H1 (cell line): Measurements from ENCODE around the gene CAMKK1. TPM values are rescaled to one million over a fixed set of nuclear protein-coding genes. Genes with fewer than 3 reads are reported as not detected.

Source experiments
- CTCF ChIA-PET: fragments of 300-600 bp; sonication (Branson Sonifier 250); formaldehyde crosslinking; loops from one replicate; lab custom pipeline; 2021; ENCODE audit not compliant: partially characterized antibody; lab: Charles Lee
- POLR2A ChIA-PET: fragments of 300-600 bp; sonication (Branson Sonifier 250); formaldehyde crosslinking; loops from one replicate; lab custom pipeline; 2021; ENCODE audit warnings: inconsistent platforms; ENCODE audit not compliant: partially characterized antibody; lab: Charles Lee
- DNase-seq, 2 experiments: peaks; one replicate each; pipeline versions ENCODE4 v3.0.0 to v3.0.0-alpha.2; 2010 to 2022; ENCODE audit warnings: low spot score in 2 of 2, low read depth in 1 of 2, mixed read lengths in 1 of 2
- FAIRE-seq: peaks from 2 replicates; lab custom pipeline; 2011; peaks lifted over from hg19 to GRCh38; lab: Jason Lieb, UNC
- H2AFZ ChIP-seq: 2 replicates; pipeline ENCODE4 v1.8.1; 2012; ENCODE audit warnings: low read length, inconsistent platforms
- H2AK5ac ChIP-seq: 2 replicates; pipeline ENCODE4 v1.6.1; 2013; ENCODE audit warnings: low read depth, low read length
- H2BK120ac ChIP-seq: replicated peaks from 2 replicates; pipeline ENCODE3; 2013; ENCODE audit warnings: low read depth, low read length, inconsistent platforms
- H2BK12ac ChIP-seq: 2 replicates; pipeline ENCODE4 v1.6.1; 2013; ENCODE audit warnings: low read depth, low read length
- H2BK15ac ChIP-seq: 2 replicates; pipeline ENCODE4 v1.6.1; 2013; ENCODE audit warnings: low read length
- H2BK20ac ChIP-seq: 2 replicates; pipeline ENCODE4 v1.6.1; 2013; ENCODE audit warnings: low read length
- H2BK5ac ChIP-seq: 2 replicates; pipeline ENCODE4 v1.6.1; 2013; ENCODE audit warnings: low read depth, low read length
- H3K14ac ChIP-seq: 2 replicates; pipeline ENCODE4 v1.6.1; 2013; ENCODE audit warnings: inconsistent platforms; ENCODE audit not compliant: insufficient read length
- H3K18ac ChIP-seq: 2 replicates; pipeline ENCODE4 v1.6.1; 2013; ENCODE audit warnings: low read length; ENCODE audit errors: extremely low read depth
- H3K23ac ChIP-seq: 2 replicates; pipeline ENCODE4 v1.6.1; 2013; ENCODE audit warnings: inconsistent platforms; ENCODE audit not compliant: insufficient read length
- H3K23me2 ChIP-seq: 2 replicates; pipeline ENCODE4 v1.6.1; 2013; ENCODE audit warnings: low read depth, low read length
- H3K27ac ChIP-seq: 2 replicates; pipeline ENCODE4 v1.6.1; 2011; ENCODE audit warnings: low read depth, low read length, inconsistent platforms
- H3K27me3 ChIP-seq, 4 experiments: replicated peaks in 1 of 4; 1 replicate in 1 of 4; 2 replicates in 3 of 4; pipeline versions ENCODE4 v1.6.1 to v1.8.1; 2011 to 2013; ENCODE audit warnings: low read length in 3 of 4, mild to moderate bottlenecking in 3 of 4, inconsistent platforms in 2 of 4, mixed read lengths in 2 of 4, moderate library complexity in 1 of 4; ENCODE audit not compliant: control insufficient read depth in 3 of 4, insufficient read depth in 3 of 4; ENCODE audit errors: extremely low read depth in 1 of 4
- H3K36me3 ChIP-seq, 4 experiments: 2 replicates each; pipeline versions ENCODE4 v1.6.1 to v1.8.1; 2011 to 2013; ENCODE audit warnings: mild to moderate bottlenecking in 4 of 4, low read length in 3 of 4, moderate library complexity in 2 of 4, control low read depth in 1 of 4, inconsistent platforms in 1 of 4; ENCODE audit not compliant: insufficient read depth in 4 of 4, control insufficient read depth in 2 of 4
- H3K4ac ChIP-seq: replicated peaks from 2 replicates; pipeline ENCODE3; 2013; ENCODE audit warnings: low read length, low read depth, mixed read lengths, inconsistent platforms; ENCODE audit not compliant: insufficient read length
- H3K4me1 ChIP-seq, 4 experiments: replicated peaks in 1 of 4; 1 replicate in 1 of 4; 2 replicates in 3 of 4; pipeline versions ENCODE4 v1.6.1 to v1.8.1; 2011 to 2013; ENCODE audit warnings: low read length in 3 of 4, inconsistent platforms in 2 of 4, mixed read lengths in 1 of 4; ENCODE audit not compliant: insufficient read depth in 4 of 4, control insufficient read depth in 3 of 4
- H3K4me2 ChIP-seq, 2 experiments: 2 replicates each; pipeline versions ENCODE4 v1.6.1 to v1.8.1; 2011 to 2013; ENCODE audit warnings: low read depth in 2 of 2, low read length in 2 of 2, control low read depth in 1 of 2, inconsistent platforms in 1 of 2, mild to moderate bottlenecking in 1 of 2; ENCODE audit not compliant: insufficient read depth in 1 of 2
- H3K4me3 ChIP-seq, 4 experiments: fragments of 200-600, 300-600 bp in 1 of 4; sonication (generic), shearing (Covaris generic), sonication (Bioruptor Twin) in 1 of 4; 2 replicates each; pipeline versions ENCODE4 v1.5.1 to v1.8.1; 2011 to 2016; ENCODE audit warnings: low read length in 4 of 4, low read depth in 3 of 4, control low read depth in 2 of 4, inconsistent platforms in 2 of 4, mild to moderate bottlenecking in 2 of 4, mixed read lengths in 1 of 4, moderate library complexity in 1 of 4; ENCODE audit not compliant: insufficient read depth in 2 of 4; ENCODE audit errors: extremely low read depth in 1 of 4
- H3K56ac ChIP-seq: replicated peaks from 2 replicates; pipeline ENCODE3; 2013; ENCODE audit warnings: low read depth, mild to moderate bottlenecking, mixed read lengths, low read length, inconsistent platforms; ENCODE audit not compliant: insufficient read length
- H3K79me1 ChIP-seq: 2 replicates; pipeline ENCODE4 v1.6.1; 2013; ENCODE audit warnings: low read depth, low read length, control low read depth
- H3K79me2 ChIP-seq, 2 experiments: 2 replicates each; pipeline versions ENCODE4 v1.6.1 to v1.8.1; 2012 to 2013; ENCODE audit warnings: low read length in 2 of 2, mild to moderate bottlenecking in 2 of 2, inconsistent platforms in 1 of 2; ENCODE audit not compliant: insufficient read depth in 2 of 2, control insufficient read depth in 1 of 2
- H3K9ac ChIP-seq, 4 experiments: replicated peaks in 1 of 4; 1 replicate in 1 of 4; 2 replicates in 3 of 4; pipeline versions ENCODE4 v1.6.1 to v1.8.1; 2011 to 2013; ENCODE audit warnings: low read depth in 3 of 4, low read length in 3 of 4, control low read depth in 2 of 4, mild to moderate bottlenecking in 2 of 4, moderate library complexity in 2 of 4, inconsistent platforms in 1 of 4; ENCODE audit errors: extremely low read depth in 1 of 4
- H3K9me3 ChIP-seq, 2 experiments: 2 replicates each; pipeline versions ENCODE4 v1.6.1 to v1.8.1; 2012 to 2013; ENCODE audit warnings: mild to moderate bottlenecking in 2 of 2, moderate library complexity in 2 of 2, control low read depth in 1 of 2, inconsistent platforms in 1 of 2, low read depth in 1 of 2, low read length in 1 of 2, mixed read lengths in 1 of 2; ENCODE audit not compliant: insufficient read depth in 2 of 2
- H4K20me1 ChIP-seq, 2 experiments: replicated peaks in 1 of 2; 2 replicates each; pipeline versions ENCODE3 to v1.8.1; 2011 to 2013; ENCODE audit warnings: inconsistent platforms in 2 of 2, low read length in 2 of 2, mild to moderate bottlenecking in 1 of 2; ENCODE audit not compliant: insufficient read depth in 2 of 2, control insufficient read depth in 1 of 2
- H4K5ac ChIP-seq: 2 replicates; pipeline ENCODE4 v1.6.1; 2013; ENCODE audit warnings: low read length, low read depth, mixed read lengths, inconsistent platforms; ENCODE audit not compliant: insufficient read length
- H4K8ac ChIP-seq: 2 replicates; pipeline ENCODE4 v1.8.0; 2013; ENCODE audit warnings: mild to moderate bottlenecking, moderate library complexity, low read length, inconsistent platforms; ENCODE audit not compliant: insufficient read depth; ENCODE audit errors: extremely low read depth
- H4K91ac ChIP-seq: replicated peaks from 2 replicates; pipeline ENCODE3; 2013; ENCODE audit warnings: low read length, mixed read lengths, inconsistent platforms; ENCODE audit not compliant: insufficient read length
- CBX8 ChIP-seq: fragments of 300-800, 300-1000 bp; sonication (generic); IDR thresholded peaks from 2 replicates; pipeline ENCODE4 v1.7.1; 2016; ENCODE audit warnings: low read depth, low read length, borderline replicate concordance
- CREB1 ChIP-seq: IDR thresholded peaks from 2 replicates; pipeline ENCODE4 v1.6.1; 2012; ENCODE audit warnings: inconsistent platforms
- EZH2 ChIP-seq: fragments of 200-600 bp; sonication (generic); IDR thresholded peaks from 2 replicates; pipeline ENCODE4 v1.7.1; 2012; ENCODE audit warnings: low read depth, mild to moderate bottlenecking, moderate library complexity, low read length, inconsistent platforms; ENCODE audit not compliant: severe bottlenecking
- GTF2F1 ChIP-seq: IDR thresholded peaks from 2 replicates; pipeline ENCODE4 v1.6.1; 2012; ENCODE audit warnings: low read depth, low read length, improper control_type of control experiment, borderline replicate concordance
- HDAC6 ChIP-seq: IDR thresholded peaks from one replicate; pipeline ENCODE4 v1.7.1; 2012; ENCODE audit warnings: low read depth, mild to moderate bottlenecking, inconsistent platforms, low read length, moderate library complexity
- JUN ChIP-seq: IDR thresholded peaks from 2 replicates; pipeline ENCODE4 v1.6.1; 2011; ENCODE audit warnings: low read depth, mild to moderate bottlenecking, improper control_type of control experiment, low read length
- MAFK ChIP-seq: IDR thresholded peaks from 2 replicates; pipeline ENCODE4 v1.6.1; 2012; ENCODE audit warnings: low read depth, mild to moderate bottlenecking, improper control_type of control experiment, low read length
- TAF7 ChIP-seq: optimal IDR thresholded peaks from 2 replicates; pipeline ENCODE3; 2011; ENCODE audit warnings: low read depth, mild to moderate bottlenecking, inconsistent platforms, low read length, moderate library complexity, borderline replicate concordance
- WGBS, 2 experiments: shearing (Covaris generic) in 1 of 2; methylation state at CpG; one replicate each; pipeline versions ENCODE4 v1.1.6 to v1.1.7; 2013 to 2015; ENCODE audit warnings: low lambda C conversion rate in 2 of 2, mixed read lengths in 2 of 2, inconsistent platforms in 1 of 2, low coverage in 1 of 2, missing lambda C conversion rate in 1 of 2; ENCODE audit not compliant: insufficient replicate concordance in 2 of 2, insufficient coverage in 1 of 2, insufficient read length in 1 of 2; ENCODE audit errors: extremely low coverage in 1 of 2, missing lambda C conversion rate in 1 of 2; 5-methylcytosine and 5-hydroxymethylcytosine counted together
- polyA plus RNA-seq, 7 experiments: library from polyadenylated mRNA; depleted of rRNA in 3 of 7; stranded (reverse) in 5 of 7; unstranded in 2 of 7; fragments of >200 nt in 5 of 7; fragments of 200-250 nt in 2 of 7; gene quantifications; 1 replicate in 5 of 7; 2 replicates in 1 of 7; 4 replicates in 1 of 7; pipeline versions ENCODE4 v1.2.1 to v1.2.3, GENCODE V29; 2011 to 2013; ENCODE audit warnings: missing spikeins in 2 of 7, mixed read lengths in 2 of 7
- total RNA-seq: library from RNA; stranded (reverse); fragmentation: NEBNext Ultra II Directional; extraction: Animal tissue kit (Norgen Biotek cat#: 25700); gene quantifications from 2 replicates; pipeline ENCODE4 v1.2.1, GENCODE V29; 2021

CAMKK1 gene
- total and polyA plus RNA-seq, 2 of the 8 experiments (the other 6 are each of a cell fraction or from before 2014, with no cell fraction given) = 7.1 to 7.6 TPM

- no peaks in the 10 kb centered on the region for H3K79me2 ChIP-seq
- H4K91ac ChIP-seq = no peak overlapping the region
- no peaks in the 10 kb centered on the region for H3K36me3 ChIP-seq
- CTCF ChIA-PET = interaction anchor here (0.7 to 13.2 kb wide), 4 partner anchors 13 to 128 kb away, joined by 3 to 131 read pairs (median 42); partner anchors contain the start of gene NCBP3
- no peak overlapping the region for H2BK5ac ChIP-seq
- H3K18ac ChIP-seq = no peak overlapping the region
- H3K4me2 ChIP-seq = no peak overlapping the region
- peaks cover 0 to 25% (median 21%) of the 10 kb centered on the region in 4 experiments; a peak in 6 of 7 replicates for H3K4me1 ChIP-seq
- H3K23me2 ChIP-seq = peaks cover 5% of the 10 kb centered on the region; the same call in 1 of the 2 replicates
- H3K27ac ChIP-seq = no peak overlapping the region
- H3K27me3 ChIP-seq = no peaks in the 10 kb centered on the region
- no peak overlapping the region for H3K4ac ChIP-seq
- POLR2A ChIA-PET = interaction anchor here (1.9 kb wide), 1 partner anchor 11 kb away, joined by 5 read pairs; no protein-coding TSS in a partner anchor
- H3K14ac ChIP-seq = no peak overlapping the region
- H3K79me1 ChIP-seq = no peaks in the 10 kb centered on the region
- no peak overlapping the region for H2BK12ac ChIP-seq
- TF ChIP-seq TAF7 = no peak
- no peak for TF ChIP-seq MAFK
- TF ChIP-seq CREB1 = no peak
- TF ChIP-seq GTF2F1 = no peak
- TF ChIP-seq CBX8 = no peak
- TF ChIP-seq HDAC6 = no peak
- no peak for TF ChIP-seq JUN
- TF ChIP-seq EZH2 = no peak
- TF ChIP-seq, all 59 proteins: peak for 0
- FAIRE-seq (no peak), DNase-seq (no peak)
- no peak overlapping the region for H2BK15ac ChIP-seq
- H4K20me1 ChIP-seq = no peaks in the 10 kb centered on the region
- H3K4me3 ChIP-seq = no peak overlapping the region
- no peak overlapping the region for H3K23ac ChIP-seq
- H2AFZ ChIP-seq = no peak overlapping the region
- H2BK120ac ChIP-seq = no peak overlapping the region
- no peak overlapping the region for H2AK5ac ChIP-seq
- no peaks in the 10 kb centered on the region for H3K9me3 ChIP-seq
- no peak overlapping the region for H3K9ac ChIP-seq
- 87% methylated on average over 6 of the region's 6 CpGs; no CpG with 5 or more reads in 1 of the 2 experiments for WGBS, 2 experiments
- no peak overlapping the region for H4K5ac ChIP-seq
- H4K8ac ChIP-seq = no peak overlapping the region
- H3K56ac ChIP-seq = no peak overlapping the region
- H2BK20ac ChIP-seq = no peak overlapping the region
Observed at GRCh38 chr17:3900646-3901045, 7.8 kb upstream of the CAMKK1 start.
